Memory B cell (primary cell): Measurements from ENCODE around the gene LRRN4CL.
"Not testable (repeated sequence)": the region's sequence is repeated elsewhere in the genome, so short reads cannot be mapped to it uniquely, and the experiment has no call there.

Source experiments
- ATAC-seq: fragments of 150-1000 bp; cut with Tn5 transposase; 2 replicates; pipeline ENCODE4 v1.10.0; 2021; ENCODE audit warnings: low read depth, mild to moderate bottlenecking, moderate library complexity
- DNase-seq, 2 donors: peaks; one replicate each; pipeline ENCODE4 v3.0.0; 2022; ENCODE audit warnings: low spot score in 2 of 2
- H3K27ac Mint-ChIP-seq: one replicate; pipeline ENCODE4 v1.8.0; 2022; ENCODE audit warnings: mild to moderate bottlenecking, moderate library complexity, mixed read lengths
- H3K27me3 Mint-ChIP-seq: one replicate; pipeline ENCODE4 v1.8.0; 2022; ENCODE audit warnings: mixed read lengths
- H3K36me3 Mint-ChIP-seq: one replicate; pipeline ENCODE4 v1.8.0; 2022; ENCODE audit warnings: mild to moderate bottlenecking, mixed read lengths
- H3K4me1 Mint-ChIP-seq: one replicate; pipeline ENCODE4 v1.8.0; 2022; ENCODE audit warnings: mixed read lengths
- H3K4me3 Mint-ChIP-seq: one replicate; pipeline ENCODE4 v1.8.0; 2022; ENCODE audit warnings: mild to moderate bottlenecking, moderate library complexity, mixed read lengths
- H3K9me3 Mint-ChIP-seq: one replicate; pipeline ENCODE4 v1.8.0; 2022; ENCODE audit warnings: mixed read lengths

Gene LRRN4CL

GRCh38 chr11:62676698-62677097 is 12.6 kb downstream of the LRRN4CL start:
- Mint-ChIP-seq H3K9me3 (no peaks in the 10 kb centered on the region), H3K4me1 (peaks cover 30% of the 10 kb centered on the region), H3K27me3 (no peaks in the 10 kb centered on the region), H3K36me3 (peaks cover 11% of the 10 kb centered on the region), H3K4me3 (no peak overlapping the region), H3K27ac (peak overlapping the region; percentile 97)
- ATAC-seq: no peak
- no peak for DNase-seq

- Mint-ChIP-seq H3K4me1 (peaks cover 24% of the 10 kb centered on the region), H3K36me3 (peaks cover 11% of the 10 kb centered on the region)
- not testable (repeated sequence) for H3K9me3 Mint-ChIP-seq, ATAC-seq, H3K27ac Mint-ChIP-seq, H3K27me3 Mint-ChIP-seq, H3K4me3 Mint-ChIP-seq, DNase-seq
These were observed 13.9 kb downstream of the LRRN4CL start for GRCh38 chr11:62675415-62675814.

DNA sequence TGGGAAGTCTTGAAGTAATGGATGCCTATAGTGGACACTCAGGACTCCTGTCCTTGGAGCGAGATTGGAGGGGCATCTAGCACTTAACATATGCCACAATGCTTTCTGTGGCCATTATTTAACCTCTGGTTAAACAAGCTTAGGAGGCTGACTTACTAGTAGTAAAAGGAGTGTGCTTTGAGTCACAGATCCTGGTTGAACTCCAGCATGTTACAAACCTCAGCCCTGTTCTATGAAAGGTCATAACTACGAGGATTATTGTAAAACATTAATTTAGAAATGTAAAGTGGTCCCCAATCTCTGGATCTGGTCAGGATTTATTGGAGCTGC is 16.2 kb downstream of the LRRN4CL start:
- peak overlapping the region; percentile 92 for H3K27ac Mint-ChIP-seq
- no peaks in the 10 kb centered on the region for H3K9me3 Mint-ChIP-seq
- H3K36me3 Mint-ChIP-seq: peaks cover 11% of the 10 kb centered on the region
- H3K27me3 Mint-ChIP-seq: no peaks in the 10 kb centered on the region
- ATAC-seq: no peak
- peaks cover 23% of the 10 kb centered on the region for H3K4me1 Mint-ChIP-seq
- DNase-seq: no peak
- H3K4me3 Mint-ChIP-seq: peak overlapping the region; percentile 98

DNA sequence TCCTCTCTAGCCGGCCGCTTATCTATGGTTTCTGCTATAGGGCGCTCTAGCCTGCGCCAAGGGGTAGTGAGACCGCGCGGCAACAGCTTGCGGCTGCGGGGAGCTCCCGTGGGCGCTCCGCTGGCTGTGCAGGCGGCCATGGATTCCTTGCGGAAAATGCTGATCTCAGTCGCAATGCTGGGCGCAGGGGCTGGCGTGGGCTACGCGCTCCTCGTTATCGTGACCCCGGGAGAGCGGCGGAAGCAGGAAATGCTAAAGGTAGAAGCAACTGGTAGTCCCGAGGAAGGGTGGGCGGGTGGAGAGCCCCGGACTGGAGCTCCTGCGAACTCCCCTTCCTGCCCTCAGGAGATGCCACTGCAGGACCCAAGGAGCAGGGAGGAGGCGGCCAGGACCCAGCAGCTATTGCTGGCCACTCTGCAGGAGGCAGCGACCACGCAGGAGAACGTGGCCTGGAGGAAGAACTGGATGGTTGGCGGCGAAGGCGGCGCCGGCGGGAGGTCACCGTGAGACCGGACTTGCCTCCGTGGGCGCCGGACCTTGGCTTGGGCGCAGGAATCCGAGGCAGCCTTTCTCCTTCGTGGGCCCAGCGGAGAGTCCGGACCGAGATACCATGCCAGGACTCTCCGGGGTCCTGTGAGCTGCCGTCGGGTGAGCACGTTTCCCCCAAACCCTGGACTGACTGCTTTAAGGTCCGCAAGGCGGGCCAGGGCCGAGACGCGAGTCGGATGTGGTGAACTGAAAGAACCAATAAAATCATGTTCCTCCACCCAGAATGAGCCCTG is 17.5 kb downstream of the LRRN4CL start, which contains the start of the genes LBHD1 and UQCC3:
Gene LBHD1 (minus strand): TSS at position 660 of the 782 bp plus-strand sequence. CDS start 2,236 bp downstream, outside the sequence.
Gene UQCC3 (plus strand): TSS at position 66 of the 782 bp plus-strand sequence. CDS start 73 bp downstream, at position 139.
- Mint-ChIP-seq H3K4me3 (peak within 1 kb of the TSS; percentile 98), H3K27me3 (no peaks in the 10 kb centered on the region), H3K36me3 (peaks cover 4% of the 10 kb centered on the region), H3K27ac (peak within 1 kb of the TSS; percentile 92), H3K4me1 (peaks cover 16% of the 10 kb centered on the region), H3K9me3 (no peaks in the 10 kb centered on the region)
- DNase-seq: peak; percentile 57 to 76
- ATAC-seq: peak; percentile 79

- peaks cover 20% of the 10 kb centered on the region for H3K4me1 Mint-ChIP-seq
- peak; percentile 14 for ATAC-seq
- peaks cover 3% of the 10 kb centered on the region for H3K36me3 Mint-ChIP-seq
- H3K9me3 Mint-ChIP-seq: no peaks in the 10 kb centered on the region
- no peaks in the 10 kb centered on the region for H3K27me3 Mint-ChIP-seq
- H3K27ac Mint-ChIP-seq: peak overlapping the region; percentile 92
- no peak for DNase-seq
- peak overlapping the region; percentile 98 for H3K4me3 Mint-ChIP-seq
These were observed 18.1 kb downstream of the LRRN4CL start for GRCh38 chr11:62671236-62671607.

DNA sequence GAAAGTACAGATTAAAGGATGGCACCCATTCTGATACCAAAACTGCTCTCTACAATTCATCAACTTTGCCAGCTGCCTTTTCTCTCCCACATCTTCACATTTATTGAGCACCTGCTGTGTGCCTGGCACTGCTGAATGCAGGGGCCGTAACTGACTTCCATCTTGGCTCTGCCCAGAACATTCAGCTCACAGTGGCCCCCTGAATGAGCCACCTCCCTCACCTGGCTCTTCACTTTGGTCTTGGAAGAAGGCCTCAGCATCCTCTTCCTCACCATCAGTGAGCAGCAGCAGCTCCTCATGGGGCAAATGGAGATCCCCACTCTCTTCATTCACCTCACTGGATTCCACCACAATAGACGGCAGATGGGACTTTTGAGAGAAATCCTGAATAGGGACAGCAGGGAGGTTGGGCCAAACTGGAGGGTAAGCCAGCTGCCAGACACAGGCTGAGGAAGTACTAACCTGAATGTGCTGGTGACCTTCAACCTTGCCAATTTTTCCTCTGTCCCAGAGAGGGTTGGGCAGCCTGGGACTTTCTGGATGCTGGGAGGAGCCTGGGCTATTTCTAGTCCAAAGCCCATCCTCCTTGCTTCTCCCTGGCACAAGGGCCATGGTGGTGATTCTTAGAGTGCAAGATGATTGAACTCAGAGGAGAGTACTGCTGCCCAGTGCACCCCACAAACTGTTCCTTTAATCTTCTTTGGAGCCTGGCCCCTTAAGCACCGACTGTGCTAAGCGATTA is 19.7 kb downstream of the LRRN4CL start:
- DNase-seq (no peak), ATAC-seq (no peak)
- no peaks in the 10 kb centered on the region for H3K9me3 Mint-ChIP-seq
- no peak overlapping the region for H3K4me3 Mint-ChIP-seq
- no peaks in the 10 kb centered on the region for H3K36me3 Mint-ChIP-seq
- no peak overlapping the region for H3K27ac Mint-ChIP-seq
- H3K27me3 Mint-ChIP-seq: no peaks in the 10 kb centered on the region
- H3K4me1 Mint-ChIP-seq: peaks cover 17% of the 10 kb centered on the region

DNA sequence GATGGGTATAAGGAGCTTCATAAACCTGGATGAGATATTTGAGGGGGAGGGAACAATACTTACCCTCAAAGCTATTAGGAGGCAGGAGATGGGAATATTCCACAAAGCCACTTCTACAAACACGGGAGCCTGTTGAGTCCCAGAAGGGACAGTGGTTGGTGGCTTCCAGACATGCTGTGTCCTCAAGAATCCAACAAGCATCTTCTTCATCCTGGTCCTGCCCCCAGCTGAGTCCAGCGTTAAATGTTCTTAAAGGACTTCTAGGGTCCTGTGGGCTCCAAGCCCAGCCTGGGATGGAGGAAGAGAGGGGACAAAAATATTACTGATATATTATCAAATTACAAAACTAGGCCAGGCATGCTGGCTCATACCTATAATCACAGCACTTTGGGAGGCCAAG is 21.9 kb downstream of the LRRN4CL start:
- H3K27ac Mint-ChIP-seq: peak overlapping the region; percentile 90
- no peaks in the 10 kb centered on the region for H3K27me3 Mint-ChIP-seq
- peaks cover 2% of the 10 kb centered on the region for H3K36me3 Mint-ChIP-seq
- DNase-seq (no peak), ATAC-seq (no peak)
- peak overlapping the region; percentile 21 for H3K4me3 Mint-ChIP-seq
- H3K9me3 Mint-ChIP-seq: no peaks in the 10 kb centered on the region
- H3K4me1 Mint-ChIP-seq: peaks cover 21% of the 10 kb centered on the region

DNA sequence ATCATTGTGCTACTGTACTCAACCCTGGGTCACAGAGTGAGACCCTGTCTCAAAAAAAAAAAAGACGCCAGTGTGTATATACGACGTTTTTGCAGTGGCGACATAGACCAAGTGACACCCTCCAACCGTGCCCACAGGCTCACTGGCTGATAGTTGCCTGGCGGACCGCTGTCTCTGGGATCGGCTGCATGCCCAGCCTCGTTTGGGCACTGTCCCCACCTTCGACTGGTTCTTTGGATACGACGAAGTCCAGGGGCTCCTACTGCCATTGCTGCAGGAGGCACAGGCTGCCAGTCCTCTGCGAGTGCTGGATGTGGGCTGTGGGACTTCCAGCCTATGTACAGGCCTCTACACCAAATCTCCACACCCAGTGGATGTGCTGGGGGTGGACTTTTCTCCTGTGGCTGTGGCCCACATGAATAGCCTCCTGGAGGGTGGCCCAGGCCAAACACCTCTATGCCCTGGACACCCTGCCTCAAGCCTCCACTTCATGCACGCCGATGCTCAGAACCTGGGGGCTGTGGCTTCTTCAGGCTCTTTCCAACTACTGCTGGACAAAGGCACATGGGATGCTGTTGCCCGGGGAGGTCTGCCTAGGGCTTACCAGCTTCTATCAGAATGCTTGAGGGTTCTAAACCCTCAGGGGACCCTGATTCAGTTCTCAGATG is 22.9 kb downstream of the LRRN4CL start:
- Mint-ChIP-seq H3K27me3 (no peaks in the 10 kb centered on the region), H3K36me3 (peaks cover 2% of the 10 kb centered on the region), H3K9me3 (no peaks in the 10 kb centered on the region), H3K4me3 (peak overlapping the region; percentile 91), H3K27ac (peak overlapping the region; percentile 90), H3K4me1 (peaks cover 18% of the 10 kb centered on the region)
- ATAC-seq (no peak), DNase-seq (no peak)

DNA sequence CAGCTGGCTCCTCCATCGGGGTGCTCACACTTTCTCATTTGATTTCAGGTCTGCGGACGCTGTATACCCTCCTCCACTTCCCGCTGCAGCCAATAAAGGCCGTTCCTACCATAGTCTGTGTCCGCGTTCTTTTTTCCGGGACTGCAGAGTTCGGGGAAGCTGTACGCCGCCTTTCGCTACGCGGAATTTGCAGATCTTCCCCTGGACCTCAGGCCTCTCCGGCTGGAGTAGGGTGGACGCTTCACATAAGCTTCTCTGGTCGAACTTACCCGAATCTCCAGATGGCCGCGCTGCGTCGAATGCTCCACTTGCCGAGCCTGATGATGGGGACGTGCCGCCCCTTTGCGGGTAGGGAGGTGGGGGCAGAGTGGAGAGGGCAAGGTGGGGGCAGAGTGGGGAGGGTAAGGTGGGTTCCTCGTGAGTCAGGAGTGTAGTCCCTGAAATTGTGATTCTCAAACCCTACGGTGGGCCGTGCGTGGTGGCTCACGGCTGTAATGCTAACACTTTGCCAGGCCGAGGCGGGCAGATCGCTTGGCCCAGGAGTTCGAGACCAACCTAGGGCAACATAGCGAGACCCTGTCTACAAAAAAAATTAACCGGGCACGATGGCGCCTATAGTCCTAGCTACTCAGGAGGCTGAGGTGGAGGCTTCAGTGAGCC is 23.6 kb downstream of the LRRN4CL start:
- H3K27me3 Mint-ChIP-seq: no peaks in the 10 kb centered on the region
- no peaks in the 10 kb centered on the region for H3K9me3 Mint-ChIP-seq
- ATAC-seq (peak; percentile 26), DNase-seq (peak in 1 of 2 donors; percentile 47)
- peaks cover 18% of the 10 kb centered on the region for H3K4me1 Mint-ChIP-seq
- peak overlapping the region; percentile 90 for H3K27ac Mint-ChIP-seq
- H3K36me3 Mint-ChIP-seq: peaks cover 2% of the 10 kb centered on the region
- H3K4me3 Mint-ChIP-seq: peak overlapping the region; percentile 91

DNA sequence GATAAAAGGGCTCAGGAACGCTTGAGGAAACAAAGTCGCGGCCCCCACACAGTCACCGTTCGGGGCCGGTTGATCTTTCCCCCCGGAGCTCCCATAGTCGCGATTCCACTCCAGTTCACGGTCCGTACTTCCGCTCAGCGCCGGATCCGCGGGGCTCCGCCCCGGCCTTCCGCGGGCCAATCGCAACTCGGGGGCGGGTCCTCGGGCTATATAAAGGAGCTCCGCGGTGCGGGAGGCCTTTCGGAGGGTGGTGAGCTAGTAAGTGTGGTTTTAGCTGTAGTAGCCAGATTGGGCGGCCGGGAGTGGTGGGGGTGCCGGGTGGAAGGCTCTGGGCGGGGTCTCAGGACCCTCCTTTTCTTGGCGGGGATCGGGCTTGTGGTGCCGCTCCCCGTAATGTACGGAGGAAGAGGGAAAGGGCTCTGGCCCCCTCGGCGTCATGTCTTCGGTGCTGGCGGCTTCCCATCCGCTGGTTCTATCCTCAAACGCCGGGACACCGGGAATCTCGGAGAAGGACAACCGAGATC is 24.2 kb downstream of the LRRN4CL start, which contains the start of the genes C11orf98 and CSKMT:
Gene C11orf98 (minus strand): TSS at position 136 of the 524 bp plus-strand sequence. CDS start 41 bp downstream, at position 95.
Gene CSKMT (plus strand): TSS at position 238 of the 524 bp plus-strand sequence. CDS start 568 bp downstream, outside the sequence.
- Mint-ChIP-seq H3K36me3 (peaks cover 2% of the 10 kb centered on the region), H3K27me3 (no peaks in the 10 kb centered on the region), H3K9me3 (no peaks in the 10 kb centered on the region)

GRCh38 chr11:62664405-62665074 is 24.8 kb downstream of the LRRN4CL start:
- H3K4me1 Mint-ChIP-seq: peaks cover 18% of the 10 kb centered on the region
- H3K4me3 Mint-ChIP-seq: peak overlapping the region; percentile 91
- no peaks in the 10 kb centered on the region for H3K27me3 Mint-ChIP-seq
- ATAC-seq (peak; percentile 43), DNase-seq (peak in 1 of 2 donors; percentile 46)
- no peaks in the 10 kb centered on the region for H3K9me3 Mint-ChIP-seq
- H3K36me3 Mint-ChIP-seq: peaks cover 2% of the 10 kb centered on the region
- H3K27ac Mint-ChIP-seq: peak overlapping the region; percentile 90

More for the DNA sequence above, 24.2 kb downstream of the LRRN4CL start, which contains the start of the genes C11orf98 and CSKMT:
- H3K27ac Mint-ChIP-seq: peak within 1 kb of the TSS; percentile 90
- DNase-seq (peak; percentile 96 to 97), ATAC-seq (peak; percentile 94)
- peak within 1 kb of the TSS; percentile 91 for H3K4me3 Mint-ChIP-seq
- peaks cover 18% of the 10 kb centered on the region for H3K4me1 Mint-ChIP-seq

- Mint-ChIP-seq H3K4me1 (peaks cover 9% of the 10 kb centered on the region), H3K36me3 (no peaks in the 10 kb centered on the region), H3K9me3 (no peaks in the 10 kb centered on the region), H3K27me3 (no peaks in the 10 kb centered on the region), H3K27ac (no peak overlapping the region), H3K4me3 (no peak overlapping the region)
- ATAC-seq (no peak), DNase-seq (no peak)
These were observed 32.4 kb downstream of the LRRN4CL start for GRCh38 chr11:62656796-62657429.
